Inflammatory macrophage treated with lipopolysaccharide for 4 hours (primary cell): ENCODE data around the gene ANOS1.
"Not testable (repeated sequence)": the region's sequence is repeated elsewhere in the genome, so short reads cannot be mapped to it uniquely, and the experiment has no call there.

Experiments used
- DNase-seq: peaks from one replicate; pipeline ENCODE4 v3.0.0-alpha.2; 2020

ANOS1 gene

DNA sequence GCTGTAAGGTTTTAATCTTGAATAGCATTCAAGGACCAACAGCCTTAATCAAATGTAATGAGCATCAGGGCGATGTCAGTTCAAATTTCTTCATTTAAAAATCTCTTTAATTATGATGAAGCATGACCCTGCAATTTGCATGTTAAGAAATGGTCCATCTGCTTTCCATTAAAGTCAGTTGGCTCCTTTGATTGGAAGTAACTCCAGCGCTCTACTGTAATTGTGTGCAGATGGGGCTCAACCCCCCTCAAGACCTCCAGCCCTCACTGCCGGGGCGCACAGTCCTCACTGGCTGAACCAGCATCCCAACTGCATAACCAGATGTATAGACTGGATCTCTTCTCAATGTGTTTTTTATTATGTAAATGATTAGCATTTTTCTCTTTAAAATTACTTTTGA lies 140.4 kb downstream of the ANOS1 start:
- DNase-seq = no peak

DNA sequence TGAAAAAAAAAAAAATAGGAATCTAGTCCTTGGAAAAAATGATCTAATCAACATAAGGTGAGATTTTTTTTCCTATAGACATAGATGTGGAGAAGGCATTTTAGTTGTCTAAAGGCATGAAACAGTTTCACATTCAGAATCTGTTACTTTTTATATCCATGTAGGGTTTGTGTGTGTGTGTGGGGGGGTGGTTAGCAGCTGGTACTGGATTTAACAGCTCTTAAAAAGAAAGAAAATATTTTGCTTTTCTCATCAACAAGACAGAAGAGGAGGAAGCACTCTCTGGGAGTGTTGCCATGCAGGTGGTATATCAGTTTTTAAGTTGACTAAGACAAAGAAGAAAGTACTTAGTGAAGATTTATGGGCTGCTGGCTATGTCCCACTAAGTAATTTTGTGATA lies 145.0 kb downstream of the ANOS1 start:
- DNase-seq = no peak

- DNase-seq = no peak
These were observed 152.3 kb downstream of the ANOS1 start for GRCh38 chrX:8579602-8580001.

- no peak for DNase-seq
These were observed 155.1 kb downstream of the ANOS1 start for GRCh38 chrX:8576821-8577220.

DNA sequence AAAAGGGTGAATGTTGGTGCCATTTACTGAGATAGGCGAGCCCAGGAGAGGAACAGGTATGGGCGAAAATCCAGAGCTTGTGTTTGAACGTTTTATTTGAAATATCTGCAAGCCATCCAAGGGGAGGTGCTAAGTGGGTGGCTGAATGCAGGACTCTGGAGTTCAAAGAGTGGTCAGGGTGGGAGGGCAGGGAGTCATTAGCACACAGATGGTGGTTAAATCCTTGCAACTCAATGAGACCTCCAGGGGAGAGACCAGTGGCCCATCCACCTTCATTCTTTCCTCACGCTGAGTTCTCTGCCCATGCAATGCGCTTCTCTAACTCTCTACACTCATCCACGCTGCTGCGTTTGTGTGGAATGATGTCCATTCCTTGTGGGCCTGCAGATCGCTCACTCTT lies 166.2 kb downstream of the ANOS1 start:
- no peak for DNase-seq

- DNase-seq = no peak
These were observed 183.5 kb downstream of the ANOS1 start for GRCh38 chrX:8548446-8548845.

- no peak for DNase-seq
These were observed 185.2 kb downstream of the ANOS1 start for GRCh38 chrX:8546715-8547114.

GRCh38 chrX:8520791-8521190 lies 211.1 kb downstream of the ANOS1 start:
- no peak for DNase-seq

DNA sequence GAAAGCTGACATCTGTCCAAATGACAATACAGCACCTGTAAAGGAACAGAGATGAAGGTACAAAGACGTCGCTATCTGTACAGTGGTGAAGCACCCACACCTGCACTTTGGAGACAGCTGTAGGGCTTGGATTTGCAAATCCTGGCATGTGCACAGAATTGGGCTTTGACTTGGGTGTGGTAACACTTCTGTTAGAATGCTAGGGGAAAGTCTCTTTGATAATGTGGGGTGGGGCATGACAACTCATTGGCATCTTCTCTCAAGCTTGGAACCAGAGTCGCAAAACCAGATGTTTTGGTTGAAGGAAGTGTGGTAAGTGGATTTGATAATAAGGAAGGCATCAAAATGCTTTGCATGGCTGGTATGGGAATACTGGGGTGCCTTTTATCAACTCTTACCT lies 211.8 kb downstream of the ANOS1 start:
- DNase-seq = no peak

GRCh38 chrX:8504451-8504850 lies 227.5 kb downstream of the ANOS1 start:
- DNase-seq = no peak

GRCh38 chrX:8502101-8502500 lies 229.8 kb downstream of the ANOS1 start:
- not testable (repeated sequence) for DNase-seq

GRCh38 chrX:8500203-8500602 lies 231.7 kb downstream of the ANOS1 start:
- DNase-seq = no peak

DNA sequence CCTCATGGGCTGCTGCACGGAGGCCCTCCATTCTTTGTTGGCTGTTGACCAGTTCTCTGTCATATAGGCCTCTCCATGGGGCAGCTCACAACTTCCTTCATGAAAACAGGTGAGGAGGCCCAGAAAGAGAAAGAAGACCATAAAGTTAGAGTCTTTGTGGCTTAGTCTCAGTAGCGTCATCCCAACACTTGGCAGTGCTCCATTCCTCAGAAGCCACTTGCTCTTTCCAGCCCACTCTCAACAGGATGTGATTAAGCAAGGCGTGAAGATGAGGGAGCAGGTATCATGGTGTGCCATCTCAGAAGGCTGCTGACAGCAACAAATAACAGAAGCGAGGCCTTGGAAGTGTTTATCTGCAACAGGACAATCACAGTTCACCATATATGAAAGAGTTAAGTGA lies 236.9 kb downstream of the ANOS1 start:
- DNase-seq = not testable (repeated sequence)

GRCh38 chrX:8484360-8484949 lies 247.5 kb downstream of the ANOS1 start:
- DNase-seq = no peak
